ENCODE measurements around the gene RNF41.
"Not testable (repeated sequence)": the region's sequence is repeated elsewhere in the genome, so short reads cannot be mapped to it uniquely, and the experiment has no call there.

Gene RNF41

DNA sequence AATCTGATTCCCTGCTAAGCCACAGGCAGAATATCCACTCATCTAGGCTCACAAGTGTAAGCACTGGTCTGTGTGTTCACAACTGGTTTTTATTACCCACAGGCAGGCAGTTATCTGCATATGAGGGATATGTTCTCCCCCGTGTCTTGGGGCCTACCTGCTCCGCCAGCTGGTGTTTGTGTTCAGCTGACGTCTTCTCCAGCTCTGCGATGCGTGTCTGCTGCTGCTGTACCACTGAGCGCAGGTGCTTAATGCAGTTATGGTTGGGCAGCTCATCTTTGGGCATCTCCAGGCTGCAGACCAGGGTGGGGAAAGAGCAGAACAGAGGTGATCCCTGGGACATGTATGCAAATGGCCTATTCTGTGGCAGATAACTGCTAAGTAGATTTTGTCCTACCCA, 13.7 kb downstream of the RNF41 start:
- DNase-seq (ENCODE audit: low read depth): no peak

DNA sequence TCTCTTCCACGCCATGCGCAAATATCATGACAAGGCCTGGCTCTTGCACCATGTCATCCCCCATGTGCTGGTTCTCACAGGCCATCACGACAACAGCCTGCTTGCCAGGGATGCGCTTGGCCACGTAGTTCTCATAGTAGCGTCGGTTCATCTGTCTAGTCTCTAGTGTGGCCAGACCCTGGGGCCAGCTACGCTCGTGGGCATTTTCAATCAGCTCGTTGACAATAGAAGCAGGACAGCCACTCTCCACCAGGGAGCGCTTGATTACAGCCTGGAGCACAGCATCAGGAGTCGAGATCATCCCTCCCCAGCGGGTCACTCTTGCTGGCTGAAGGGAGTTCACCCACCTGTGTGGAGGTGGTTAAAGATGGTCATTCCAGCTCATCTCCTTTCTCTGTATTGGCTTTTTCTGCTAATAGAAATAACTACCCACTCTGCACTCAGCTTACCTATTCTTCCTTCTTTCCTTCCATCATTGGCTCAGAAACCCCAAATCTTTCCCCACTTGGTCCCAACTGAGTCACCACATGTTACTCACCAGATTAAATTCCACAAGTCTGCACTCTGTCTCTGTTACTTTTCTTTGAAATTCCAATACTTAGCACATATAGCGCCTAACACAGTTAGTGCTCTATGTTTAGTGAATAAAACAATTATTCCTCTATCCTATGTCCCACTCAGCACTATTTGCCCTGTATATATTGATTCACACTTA, 15.1 kb downstream of the RNF41 start:
- DNase-seq (ENCODE audit: low read depth): no peak

DNA sequence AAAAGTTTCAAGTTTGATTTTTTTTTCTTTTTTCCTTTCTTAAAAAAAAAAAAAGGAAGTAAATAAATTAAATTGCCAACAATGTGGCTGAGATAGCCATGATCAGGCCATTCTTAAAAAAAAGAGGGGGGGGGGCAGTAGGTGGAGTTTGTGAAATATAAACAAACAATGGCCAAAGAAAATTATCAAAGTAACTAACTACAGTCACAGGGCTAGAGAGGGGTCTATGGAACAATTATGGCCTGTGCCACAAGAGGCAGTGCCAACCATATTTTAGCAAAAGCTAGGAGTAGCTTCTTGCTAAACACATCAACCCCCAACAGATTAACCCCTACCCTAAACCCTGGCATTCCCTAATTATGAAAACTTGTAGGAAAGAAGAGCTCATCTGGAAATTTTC, 16.3 kb downstream of the RNF41 start:
- DNase-seq (ENCODE audit: low read depth): no peak

DNA sequence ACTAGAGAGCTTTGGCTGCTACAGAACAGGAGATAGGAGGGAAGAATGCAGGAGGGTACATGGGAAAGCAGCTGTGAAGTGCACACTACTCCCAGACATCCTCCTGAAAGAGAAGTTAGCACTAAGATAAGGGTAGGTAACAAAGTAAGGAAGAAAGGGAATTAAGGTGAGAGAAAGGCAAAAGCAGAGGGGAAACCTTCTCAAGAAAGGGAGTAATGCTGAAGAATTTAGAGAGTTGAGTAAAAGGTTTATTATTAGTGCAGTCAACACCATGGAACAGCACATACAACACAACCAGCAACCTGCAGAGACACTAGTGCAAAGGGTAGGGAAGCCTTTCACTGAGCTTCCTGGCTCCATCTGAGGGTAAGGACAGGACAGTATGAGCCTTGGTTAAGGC, 17.4 kb downstream of the RNF41 start:
- DNase-seq (ENCODE audit: low read depth): no peak

DNA sequence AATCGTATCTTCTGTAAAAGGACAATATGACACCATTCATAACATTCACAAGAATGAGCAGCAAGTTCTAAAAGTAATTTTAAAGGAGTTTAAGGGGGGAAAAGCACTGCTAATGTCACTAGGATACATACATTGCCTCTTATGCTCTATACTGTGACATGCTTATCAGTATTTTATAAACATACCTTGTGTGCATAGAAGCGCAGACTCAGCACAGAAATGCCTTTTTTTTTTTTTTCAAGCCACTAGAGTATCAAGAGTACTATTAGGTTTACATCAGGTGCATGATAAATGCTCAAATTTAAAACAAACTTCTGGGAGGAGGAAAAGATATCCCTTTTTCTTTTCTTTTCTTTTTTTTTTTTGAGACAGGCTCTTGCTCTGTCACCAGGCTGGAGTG, 18.9 kb downstream of the RNF41 start:
- no peak for DNase-seq (ENCODE audit: low read depth)

DNA sequence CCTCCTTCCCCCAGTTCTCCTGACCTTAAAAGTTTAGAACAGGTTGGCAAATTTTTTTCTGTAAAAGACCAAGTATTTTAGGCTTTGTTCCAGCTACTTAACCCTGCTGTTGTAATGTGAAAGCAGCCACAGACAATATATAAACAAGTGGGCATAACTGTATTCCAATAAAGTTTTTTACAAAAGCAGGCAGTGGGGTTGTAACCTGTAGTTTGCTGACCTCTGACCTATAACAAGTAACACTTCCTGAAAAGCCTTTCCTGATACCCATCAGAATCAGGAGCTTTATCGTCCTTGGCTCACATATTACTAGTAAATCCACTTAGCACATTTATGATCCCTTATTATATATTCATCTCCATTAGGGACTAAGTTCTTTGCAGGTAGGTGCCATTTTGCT, 19.4 kb downstream of the RNF41 start:
- DNase-seq (ENCODE audit: low read depth): no peak

DNA sequence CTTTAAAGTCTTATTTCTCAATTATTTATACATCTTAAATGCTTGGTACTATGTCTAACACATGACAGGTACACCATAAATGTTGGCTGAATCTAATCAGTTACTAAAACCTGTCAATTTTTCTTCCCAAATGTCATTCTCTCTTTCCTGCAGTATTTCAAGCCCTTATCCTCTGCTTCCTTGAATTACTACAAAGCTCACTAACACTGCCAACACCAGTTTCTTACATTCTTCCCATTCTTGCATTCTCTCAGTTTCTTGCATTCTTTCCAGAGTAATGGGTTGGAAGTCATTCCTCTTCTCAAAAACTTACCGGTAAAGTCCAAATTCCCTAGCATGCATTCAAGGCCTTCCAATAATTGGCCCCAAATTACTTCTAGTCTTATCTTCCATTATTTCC, 22.9 kb downstream of the RNF41 start:
- no peak for DNase-seq (ENCODE audit: low read depth)

DNA sequence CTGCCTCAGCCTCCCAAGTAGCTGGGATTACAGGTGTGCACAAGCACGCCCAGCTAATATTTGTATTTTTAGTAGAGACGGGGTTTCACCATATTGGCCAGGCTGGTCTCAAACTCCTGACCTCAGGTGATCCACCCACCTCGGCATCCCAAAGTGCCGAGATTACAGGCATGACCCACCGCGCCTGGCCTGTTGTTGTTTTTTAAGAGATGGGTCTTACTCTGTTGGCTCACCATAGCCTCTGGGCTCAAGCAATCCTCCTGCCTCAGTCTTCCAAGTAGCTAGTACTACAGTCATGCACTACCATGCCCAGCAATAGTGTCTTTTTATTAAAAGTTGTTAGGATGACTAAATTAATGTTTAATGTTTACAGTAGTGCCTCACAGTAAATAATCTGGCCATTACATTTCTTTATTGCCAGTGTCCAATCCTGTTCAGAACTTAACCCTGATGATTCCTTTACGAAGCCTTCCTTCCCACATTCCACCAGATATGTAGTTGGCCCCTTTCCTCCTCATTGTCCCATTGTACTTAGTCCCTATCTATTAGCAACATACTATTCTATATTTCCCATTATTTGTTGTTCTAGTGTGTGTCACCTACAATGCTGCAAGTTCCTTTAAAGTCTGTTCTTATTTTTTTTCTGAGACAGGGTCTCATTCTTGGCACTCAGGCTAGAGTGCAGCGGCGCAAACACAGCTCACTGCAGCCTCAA, 23.6 kb downstream of the RNF41 start:
- DNase-seq (ENCODE audit: low read depth): no peak

DNA sequence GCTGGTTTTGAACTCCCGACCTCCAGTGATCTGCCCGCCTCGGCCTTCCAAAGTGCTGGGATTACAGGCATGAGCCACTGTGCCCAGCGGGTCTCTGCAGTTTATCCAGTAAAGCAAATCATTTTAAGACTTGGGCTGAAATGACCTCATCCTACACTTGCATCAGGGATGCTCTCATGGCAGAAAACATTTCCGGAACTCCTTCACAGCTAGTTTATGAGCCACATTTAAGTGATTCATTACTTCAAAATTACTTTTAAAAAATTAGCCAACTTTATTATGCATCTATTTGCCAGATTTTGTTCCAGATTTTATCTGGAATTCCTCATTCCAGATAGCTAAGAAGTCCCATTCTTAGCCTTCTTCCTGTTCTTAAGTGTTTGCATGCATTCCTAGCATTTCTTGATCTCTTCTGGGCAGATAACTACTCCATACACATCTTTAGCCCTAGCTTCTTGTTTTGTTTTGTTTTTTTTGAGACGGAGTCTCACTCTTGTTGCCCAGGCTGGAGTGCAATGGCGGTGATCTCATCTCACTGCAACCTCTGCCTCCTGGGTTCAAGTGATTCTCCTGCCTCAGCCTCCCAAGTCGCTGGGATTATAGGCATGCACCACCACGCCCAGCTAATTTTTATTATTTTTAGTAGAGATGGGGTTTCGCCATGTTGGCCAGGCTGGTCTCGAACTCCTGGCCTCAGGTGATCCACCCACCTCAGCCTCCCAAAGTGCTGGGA, 24.7 kb downstream of the RNF41 start:
- not testable (repeated sequence) for DNase-seq (ENCODE audit: low read depth)

DNA sequence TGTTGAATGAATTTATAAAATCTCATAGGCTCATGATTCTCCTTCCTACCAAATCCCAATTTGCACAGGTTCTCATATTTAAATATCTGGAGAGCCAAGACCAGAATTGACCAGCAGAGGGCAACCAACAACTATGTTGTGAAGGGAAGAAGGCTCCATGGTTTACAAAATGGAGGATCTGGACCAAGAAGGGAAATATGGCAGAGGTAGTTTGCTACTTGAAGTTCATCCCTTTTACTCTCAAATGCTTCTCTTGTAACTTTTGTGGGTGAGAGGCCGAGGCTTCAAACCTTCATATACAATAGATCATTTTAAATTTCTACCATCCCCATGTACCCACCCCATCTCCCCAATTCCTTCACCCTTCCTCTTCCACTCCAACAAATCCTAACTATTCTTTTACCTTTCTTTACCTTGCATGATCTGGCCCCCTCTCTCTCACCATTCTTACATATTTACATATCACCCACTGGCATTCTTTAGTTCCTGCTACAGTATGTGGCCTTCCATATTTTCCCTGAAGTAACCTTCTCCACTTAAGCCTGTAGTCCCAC, 28.6 kb downstream of the RNF41 start:
- peak; percentile 62 for DNase-seq (ENCODE audit: low read depth)

DNA sequence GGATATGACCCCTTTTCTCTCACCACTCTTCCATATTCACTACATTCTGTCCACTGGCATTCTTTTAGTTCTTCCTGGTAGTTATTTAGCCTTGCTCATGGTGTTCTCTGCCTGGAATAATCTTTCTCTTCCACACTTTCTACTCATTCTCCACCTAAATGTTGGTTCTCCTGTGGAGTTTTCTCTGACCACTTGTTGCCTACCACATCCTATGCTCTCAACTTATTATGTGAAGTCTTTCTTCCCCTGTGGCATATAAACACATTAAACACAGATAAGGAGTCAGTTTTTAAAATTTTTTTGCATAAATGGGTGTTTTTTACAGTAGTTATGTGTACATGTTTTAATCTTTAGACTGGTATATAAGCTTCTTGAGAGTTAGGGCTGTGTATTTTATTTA, 29.1 kb downstream of the RNF41 start:
- DNase-seq (ENCODE audit: low read depth): no peak

DNA sequence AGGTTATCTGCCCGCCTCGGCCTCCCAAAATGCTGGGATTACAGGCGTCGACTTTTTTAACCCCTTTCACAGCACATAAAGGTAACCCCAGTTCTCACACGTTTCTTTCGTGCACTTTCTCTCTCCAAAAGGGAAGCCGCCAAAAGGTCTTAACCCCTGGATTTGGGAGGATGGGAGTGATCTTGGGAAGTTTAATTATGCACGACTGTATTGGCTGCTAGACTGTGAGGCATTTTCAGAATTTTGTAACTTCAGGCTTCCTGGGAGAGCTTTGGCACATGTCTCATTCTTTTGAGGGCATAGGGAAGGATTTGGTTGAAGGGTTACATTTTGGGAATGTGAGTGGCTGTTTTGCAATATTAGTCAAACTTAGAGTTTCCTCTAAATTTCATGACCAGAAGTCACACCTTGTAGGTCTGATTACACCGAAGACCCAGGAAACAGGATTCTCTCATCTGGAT, 31.0 kb downstream of the RNF41 start:
- no peak for DNase-seq (ENCODE audit: low read depth)

DNA sequence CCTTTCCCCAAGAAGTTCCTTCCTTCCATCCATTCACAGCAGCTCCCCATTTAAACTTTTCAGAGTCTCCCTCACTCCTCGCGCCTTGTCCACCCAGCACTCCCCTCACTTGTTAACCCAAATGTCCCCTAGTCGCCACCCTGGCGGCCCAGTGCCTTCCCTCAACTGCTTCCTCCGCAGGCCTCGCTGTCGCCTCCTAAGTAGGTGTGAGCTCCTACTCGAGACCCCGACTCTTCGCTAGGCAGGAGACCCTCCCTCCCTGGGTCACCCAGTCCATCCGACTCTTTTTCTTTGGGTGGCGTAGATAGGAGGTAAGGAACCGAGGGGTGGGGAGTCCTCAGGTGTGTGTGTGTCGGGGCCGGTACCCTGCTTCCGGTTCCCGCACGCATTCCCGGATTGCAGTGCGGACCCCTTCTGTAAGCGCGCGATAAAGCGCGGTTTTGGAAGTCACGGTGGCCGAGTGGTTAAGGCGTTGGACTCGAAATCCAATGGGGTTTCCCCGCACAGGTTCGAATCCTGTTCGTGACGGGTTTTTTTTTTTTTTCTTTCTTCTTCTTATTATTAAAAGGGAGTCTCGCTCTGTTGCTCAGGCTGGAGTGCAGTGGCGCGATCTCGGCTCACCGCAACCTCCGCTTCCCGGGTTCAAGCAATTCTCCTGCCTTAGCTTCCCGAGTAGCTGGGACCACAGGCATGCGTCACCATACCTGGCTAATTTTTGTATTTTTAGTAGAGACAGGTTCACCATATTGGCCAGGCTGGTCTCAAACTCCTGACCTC, 31.6 kb downstream of the RNF41 start:
- DNase-seq (ENCODE audit: low read depth): peak; percentile 46

DNA sequence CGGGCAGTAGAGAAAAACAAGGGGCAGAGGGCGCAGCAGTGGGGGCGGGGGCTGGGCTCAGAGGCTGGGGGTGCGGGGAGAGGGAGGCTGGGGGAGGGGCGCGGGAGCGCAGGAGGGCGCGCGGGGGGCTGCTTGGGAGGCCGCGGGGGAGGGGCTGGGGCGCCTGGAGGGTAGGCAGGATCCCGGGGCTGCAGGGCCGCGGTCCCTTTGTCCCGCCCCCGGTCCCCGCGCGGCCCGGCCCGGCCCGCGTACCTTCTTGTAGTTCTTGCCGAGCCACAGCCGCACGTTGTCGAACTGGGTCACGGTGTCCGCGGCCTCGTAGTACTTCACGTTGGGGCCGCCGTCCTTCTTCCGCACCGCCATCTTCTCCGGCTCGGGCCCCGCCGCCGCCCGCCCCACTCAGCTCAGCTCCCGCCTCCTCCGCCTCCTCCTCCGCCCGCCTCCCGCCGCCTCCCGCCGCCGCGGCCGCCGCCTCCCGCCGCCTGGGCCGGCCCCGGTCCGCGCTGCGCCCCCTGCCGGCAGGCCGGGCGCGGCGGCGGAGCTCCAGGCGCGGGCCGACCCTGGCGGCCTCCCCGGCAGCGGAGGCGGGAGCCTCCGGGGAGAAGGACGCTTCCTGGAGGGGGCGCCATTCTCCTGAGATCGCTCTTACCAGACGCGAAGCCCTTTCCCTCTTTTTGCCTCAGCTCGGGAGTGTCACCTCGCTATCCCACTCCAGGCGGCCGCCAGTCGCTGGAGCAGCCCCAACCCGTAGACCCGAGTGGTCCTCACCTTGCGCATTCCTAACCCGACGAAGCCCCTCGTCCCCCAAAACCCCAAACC, 32.4 kb downstream of the RNF41 start, which contains the start of gene SMARCC2:
Gene SMARCC2, minus strand, starts transcription at position 385 of the 819 bp plus-strand sequence. Its CDS starts 22 bp downstream, at position 363.
- peak; percentile 66 for DNase-seq (ENCODE audit: low read depth)

DNA sequence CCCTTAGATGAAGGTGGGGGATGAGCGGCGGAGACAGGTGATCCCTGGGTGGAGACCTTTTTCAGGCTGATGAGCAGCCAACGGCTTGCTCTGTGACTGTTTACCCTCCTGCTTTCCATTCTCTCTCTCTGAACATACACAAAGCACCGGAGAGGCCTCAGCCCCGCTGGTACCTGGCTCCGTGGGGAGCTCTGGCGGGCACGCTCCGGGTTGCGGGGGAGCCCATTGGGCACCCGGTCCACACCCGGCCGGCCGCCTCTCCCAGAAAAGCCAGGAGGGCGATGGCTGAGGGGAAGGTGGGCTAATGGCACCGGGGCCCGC, 33.0 kb downstream of the RNF41 start:
- DNase-seq (ENCODE audit: low read depth): no peak

DNA sequence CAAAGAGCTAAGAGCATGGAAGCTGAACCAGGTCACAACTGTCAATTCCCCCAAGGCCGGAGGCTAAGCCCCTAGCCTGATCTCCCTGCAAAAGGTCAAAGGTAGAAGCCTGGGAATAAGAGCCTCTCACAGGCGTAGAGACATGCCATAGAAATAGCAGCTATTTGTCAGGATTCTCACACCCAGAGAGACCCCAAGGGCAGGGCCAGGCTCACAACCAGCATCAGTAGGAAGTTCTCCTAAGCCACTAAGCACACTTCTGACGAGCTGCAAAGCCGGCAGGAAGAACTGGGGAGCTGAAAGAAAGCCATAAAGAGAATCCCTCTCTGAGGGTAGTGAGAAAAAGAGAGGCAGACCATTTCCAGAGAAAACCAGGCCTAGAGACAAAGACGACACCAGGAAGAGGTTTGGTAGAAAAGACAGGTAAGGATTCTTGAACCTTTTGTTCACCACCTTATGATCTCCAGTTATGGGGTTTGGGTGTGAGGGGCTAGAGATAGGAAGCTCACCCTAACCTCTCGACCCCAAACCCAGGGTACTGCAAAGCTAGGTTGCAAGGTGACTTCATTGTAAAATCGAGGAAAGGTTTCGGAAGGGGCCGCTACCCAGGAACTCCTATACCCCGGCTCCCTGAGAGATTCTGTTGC, 33.5 kb downstream of the RNF41 start:
- DNase-seq (ENCODE audit: low read depth): no peak

DNA sequence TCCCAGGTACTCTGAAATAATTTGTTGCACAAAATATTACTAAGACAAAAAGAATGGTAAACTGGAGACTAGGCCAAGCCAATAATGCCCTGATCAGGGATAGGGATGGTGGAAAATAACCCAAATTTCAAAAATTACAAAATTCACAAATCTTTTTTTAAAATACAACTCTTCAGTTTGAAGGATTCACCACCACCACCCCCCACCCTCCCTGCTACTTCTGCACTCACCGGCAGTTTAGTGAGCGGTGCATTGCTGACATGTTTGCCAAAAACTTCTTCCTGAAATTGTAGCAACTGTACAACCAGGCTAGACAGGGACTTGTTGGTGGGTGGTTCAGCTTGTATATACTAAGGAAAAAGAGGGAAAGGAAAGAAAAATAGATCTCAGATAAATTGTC, 34.8 kb downstream of the RNF41 start:
- DNase-seq (ENCODE audit: low read depth): no peak

DNA sequence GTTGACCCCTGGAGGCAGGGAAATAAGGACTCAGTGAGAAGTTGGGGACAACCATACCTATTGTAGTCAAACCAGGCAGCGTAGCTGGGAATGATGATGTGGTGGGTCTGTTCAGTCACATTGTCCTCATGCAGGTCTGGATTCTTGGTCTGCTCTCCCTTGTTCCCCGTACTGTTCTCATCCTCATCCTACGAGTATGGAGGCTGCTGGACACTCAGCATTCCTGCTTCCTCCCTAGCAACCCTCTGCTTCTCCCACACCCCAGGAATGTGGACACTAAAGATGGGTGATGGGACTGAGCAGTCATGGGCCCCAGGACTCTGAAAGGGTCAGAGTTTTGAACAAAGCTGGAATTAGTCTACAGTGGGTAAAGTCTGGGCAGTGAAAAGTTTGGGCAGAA, 43.4 kb downstream of the RNF41 start:
- DNase-seq (ENCODE audit: low read depth): no peak

DNA sequence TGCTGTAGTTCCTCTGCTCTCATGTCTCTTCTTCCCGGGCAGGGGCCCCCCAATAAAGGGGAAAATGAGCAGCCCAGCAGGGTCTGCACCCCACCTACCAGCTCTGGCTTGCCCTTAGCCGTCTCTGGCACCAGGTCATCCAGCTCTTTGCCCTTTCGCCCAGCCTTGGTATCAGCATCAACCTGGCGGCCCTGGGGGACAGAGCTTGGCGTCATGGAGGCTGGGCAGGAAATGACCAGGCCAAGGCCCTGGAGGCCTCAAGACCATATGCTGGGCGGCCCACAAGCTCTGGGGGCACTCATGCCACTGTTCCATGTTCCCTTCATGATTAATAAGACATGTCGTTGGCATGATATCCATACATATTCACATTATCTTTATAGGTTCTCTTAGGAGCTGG, 48.9 kb downstream of the RNF41 start:
- no peak for DNase-seq (ENCODE audit: low read depth)

DNA sequence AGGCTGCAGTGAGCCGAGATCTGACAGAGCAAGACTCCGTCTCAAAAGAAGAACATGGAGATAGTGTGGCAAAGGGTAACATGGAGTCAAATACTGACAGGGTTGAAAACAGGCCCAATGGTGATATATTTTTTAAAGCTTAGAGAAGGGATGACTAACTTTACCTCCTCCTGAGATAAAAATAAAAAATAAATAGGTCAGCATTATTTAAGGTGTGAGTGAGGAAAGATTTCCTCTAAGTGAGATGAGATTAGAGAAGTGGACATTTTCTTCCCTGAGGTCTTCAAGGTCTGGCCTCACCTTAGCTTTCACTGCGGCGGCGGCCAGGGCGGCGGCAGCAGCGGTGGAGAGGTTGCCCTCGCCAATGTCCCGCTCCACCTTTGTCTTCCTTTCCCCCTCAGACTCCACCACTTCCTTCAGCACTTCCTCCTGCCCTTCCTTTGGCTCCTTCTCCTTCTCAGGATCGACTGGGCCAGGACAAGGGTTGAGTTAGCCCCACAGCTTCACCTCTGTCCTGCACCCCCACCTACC, 52.4 kb downstream of the RNF41 start:
- no peak for DNase-seq (ENCODE audit: low read depth)

All from stimulated activated CD8-positive, alpha-beta memory T cell treated with anti-CD3 and anti-CD28 coated beads, Interleukin-15, amount 100 ng/mL, for 1 hour (primary cell).